GM21423 (cell line): ENCODE results near the gene PERCC1.
"Not testable (repeated sequence)": the region's sequence is repeated elsewhere in the genome, so short reads cannot be mapped to it uniquely, and the experiment has no call there.

Source experiments
- ATAC-seq: cut with Tn5 transposase; IDR thresholded peaks from one replicate; pipeline ENCODE4 v1.9.1; 2021; ENCODE audit warnings: mild to moderate bottlenecking, moderate library complexity; ENCODE audit not compliant: unreplicated experiment

Gene PERCC1

DNA sequence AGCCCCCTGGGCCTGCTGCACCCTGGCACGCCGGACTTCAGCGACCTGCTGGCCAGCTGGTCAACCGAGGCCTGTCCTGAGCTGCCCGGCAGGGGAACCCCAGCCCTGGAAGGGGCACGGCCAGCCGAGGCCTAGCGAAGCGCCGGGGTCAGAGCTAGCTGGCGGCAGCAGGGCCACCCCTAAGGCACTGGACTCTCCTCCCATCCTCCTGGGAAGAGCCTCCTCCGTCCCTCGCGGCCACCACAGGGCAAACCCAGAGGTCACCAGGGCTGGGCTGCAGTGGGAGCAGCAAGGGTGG, 2.3 kb downstream of the PERCC1 start:
- no peak for ATAC-seq

DNA sequence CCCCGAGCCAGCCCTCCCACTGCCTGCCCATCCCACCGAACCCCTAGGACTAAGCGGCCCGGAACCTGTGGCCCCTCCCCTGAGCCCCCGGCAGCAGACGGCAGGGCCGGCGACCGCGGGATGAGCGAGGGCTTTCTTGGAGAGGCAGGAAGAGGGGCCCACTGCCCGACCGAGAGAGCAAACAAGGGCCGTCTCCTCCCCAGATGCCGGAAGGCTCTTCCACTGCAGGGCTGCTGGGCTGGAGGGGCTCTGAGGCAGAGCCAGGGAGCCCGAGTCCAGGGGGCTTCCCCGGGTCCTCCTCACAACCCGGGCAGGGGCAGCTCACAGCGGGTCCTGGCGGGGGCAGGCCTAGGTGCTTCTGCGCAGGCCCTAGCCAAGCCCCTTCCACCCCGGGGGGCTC, 2.9 kb downstream of the PERCC1 start:
- no peak for ATAC-seq

GRCh38 chr16:1434644-1435592, 4.0 kb downstream of the PERCC1 start:
- ATAC-seq, result no peak

DNA sequence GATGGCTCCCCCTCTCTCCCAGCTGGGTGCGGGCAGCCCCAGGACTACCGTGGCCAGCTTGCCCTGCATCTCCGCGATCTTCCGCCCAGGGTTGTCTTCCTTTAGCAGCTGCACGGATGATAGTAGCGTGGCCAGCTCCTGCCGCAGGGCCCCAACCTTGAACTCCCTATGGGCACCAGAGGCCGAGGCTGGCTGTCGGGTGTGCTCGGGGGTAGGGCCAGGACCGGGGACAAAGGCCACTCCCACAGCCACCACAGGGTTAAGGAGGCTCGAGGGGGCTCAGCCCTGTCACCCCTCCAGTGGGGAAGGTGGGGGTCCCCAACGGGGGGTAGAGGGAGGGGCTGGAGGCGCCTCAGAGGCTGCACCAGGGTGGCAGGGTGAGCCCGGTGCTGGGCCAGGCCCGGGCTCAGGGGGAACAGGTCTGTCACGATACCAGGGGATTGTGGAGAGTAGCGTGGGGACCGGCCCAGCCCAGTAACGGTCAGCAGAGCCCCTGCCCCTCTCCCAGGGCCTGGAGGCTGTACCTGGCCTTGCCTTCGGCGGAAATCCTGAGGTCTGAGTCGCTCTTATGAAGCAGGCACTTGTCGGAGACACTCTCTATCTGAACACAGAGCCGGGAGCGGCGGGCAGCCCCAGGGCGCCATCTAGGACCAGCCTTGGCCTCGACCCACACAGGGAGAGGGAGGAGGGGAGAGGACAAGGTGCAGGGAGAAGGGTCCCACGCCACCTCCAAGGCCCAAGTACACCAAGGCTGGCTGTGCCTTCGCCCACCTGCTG, 5.2 kb downstream of the PERCC1 start:
- no peak for ATAC-seq

- no peak for ATAC-seq
Measured at GRCh38 chr16:1436731-1437355, 6.0 kb downstream of the PERCC1 start.

GRCh38 chr16:1437606-1438005, 6.7 kb downstream of the PERCC1 start:
- ATAC-seq, result no peak

- no peak for ATAC-seq
Measured at GRCh38 chr16:1438229-1439057, 7.6 kb downstream of the PERCC1 start.

DNA sequence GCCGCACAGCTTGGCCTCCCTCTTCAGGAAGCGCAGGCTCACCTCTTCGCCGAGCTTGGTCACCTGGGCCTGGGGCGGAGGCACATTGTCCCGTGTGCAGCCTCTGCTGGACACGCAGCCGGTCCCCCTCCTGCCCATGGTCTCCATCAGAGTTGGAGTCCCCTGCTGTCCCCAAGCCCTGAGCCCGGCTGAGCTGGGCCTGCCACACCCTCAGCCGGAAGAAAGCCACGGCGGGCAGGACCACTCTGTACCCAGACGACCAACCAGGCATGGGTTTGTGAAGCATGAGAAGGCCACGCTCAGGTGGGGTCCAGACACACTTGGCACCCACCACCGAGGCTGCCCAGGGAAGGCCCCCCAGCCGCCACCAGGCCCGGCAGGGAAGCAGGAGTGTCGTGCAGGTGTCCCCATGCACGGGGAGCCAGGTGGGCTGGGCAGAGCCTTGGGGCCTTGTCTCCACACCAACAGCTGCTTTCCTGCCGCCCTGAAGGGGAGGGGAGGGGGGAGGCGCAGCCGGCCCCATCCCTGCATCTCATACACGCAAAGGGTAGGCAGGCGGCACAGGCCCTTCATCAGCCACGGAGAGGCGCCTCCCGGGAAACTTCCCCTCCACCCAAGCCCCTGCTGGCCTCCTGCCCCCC, 8.3 kb downstream of the PERCC1 start:
- no peak for ATAC-seq

DNA sequence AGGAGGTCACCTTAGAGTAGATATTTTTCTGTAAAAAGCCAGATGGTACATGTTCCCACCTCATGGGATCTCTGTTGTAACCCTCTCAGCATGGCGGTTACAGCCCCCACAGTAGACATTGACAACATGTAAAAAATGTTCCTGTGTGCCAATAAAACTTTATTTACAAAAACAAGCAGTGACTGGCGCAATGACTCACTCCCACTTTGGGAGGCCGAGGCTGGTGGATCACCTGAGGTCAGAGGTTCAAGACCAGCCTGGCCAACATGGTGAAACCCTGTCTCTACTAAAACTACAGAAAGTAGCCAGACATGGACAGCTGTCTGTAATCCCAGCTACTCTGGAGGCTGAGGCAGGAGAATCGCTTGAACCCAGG, 8.8 kb downstream of the PERCC1 start:
- not testable (repeated sequence) for ATAC-seq

DNA sequence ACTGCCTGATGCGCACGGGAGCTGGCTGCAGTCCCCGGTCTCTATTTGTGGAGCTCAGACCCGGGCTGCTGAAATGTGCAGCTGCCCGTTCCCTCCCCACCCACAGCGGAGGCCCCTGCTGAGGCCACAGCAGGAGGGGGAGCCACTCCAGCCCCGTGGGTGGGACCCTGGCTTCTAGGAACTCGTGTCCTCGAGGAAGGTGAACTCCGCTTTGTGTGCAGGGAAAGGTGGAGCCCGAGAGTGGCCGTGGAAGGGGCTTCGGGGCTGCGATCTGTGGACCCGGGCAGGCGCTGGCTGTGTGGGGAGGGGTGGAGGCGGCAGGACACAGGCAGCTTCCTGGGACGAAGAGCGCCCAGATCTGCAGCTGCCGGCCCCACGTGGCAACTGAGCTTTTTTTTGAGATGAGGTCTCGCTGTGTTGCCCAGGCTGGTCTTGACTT, 10.5 kb downstream of the PERCC1 start:
- ATAC-seq, result no peak

GRCh38 chr16:1442697-1443096, 11.8 kb downstream of the PERCC1 start:
- ATAC-seq, result no peak

- ATAC-seq, result no peak
Measured at GRCh38 chr16:1443403-1443973, 12.6 kb downstream of the PERCC1 start.

GRCh38 chr16:1443980-1444729, 13.3 kb downstream of the PERCC1 start, which contains the start of gene CCDC154:
TSS of gene CCDC154 (minus strand) at chr16:1444556. CDS start at chr16:1444322, 234 bp downstream.
- no peak for ATAC-seq

GRCh38 chr16:1444730-1445517, 14.0 kb downstream of the PERCC1 start:
- no peak for ATAC-seq

GRCh38 chr16:1445518-1446203, 14.8 kb downstream of the PERCC1 start:
- no peak for ATAC-seq

DNA sequence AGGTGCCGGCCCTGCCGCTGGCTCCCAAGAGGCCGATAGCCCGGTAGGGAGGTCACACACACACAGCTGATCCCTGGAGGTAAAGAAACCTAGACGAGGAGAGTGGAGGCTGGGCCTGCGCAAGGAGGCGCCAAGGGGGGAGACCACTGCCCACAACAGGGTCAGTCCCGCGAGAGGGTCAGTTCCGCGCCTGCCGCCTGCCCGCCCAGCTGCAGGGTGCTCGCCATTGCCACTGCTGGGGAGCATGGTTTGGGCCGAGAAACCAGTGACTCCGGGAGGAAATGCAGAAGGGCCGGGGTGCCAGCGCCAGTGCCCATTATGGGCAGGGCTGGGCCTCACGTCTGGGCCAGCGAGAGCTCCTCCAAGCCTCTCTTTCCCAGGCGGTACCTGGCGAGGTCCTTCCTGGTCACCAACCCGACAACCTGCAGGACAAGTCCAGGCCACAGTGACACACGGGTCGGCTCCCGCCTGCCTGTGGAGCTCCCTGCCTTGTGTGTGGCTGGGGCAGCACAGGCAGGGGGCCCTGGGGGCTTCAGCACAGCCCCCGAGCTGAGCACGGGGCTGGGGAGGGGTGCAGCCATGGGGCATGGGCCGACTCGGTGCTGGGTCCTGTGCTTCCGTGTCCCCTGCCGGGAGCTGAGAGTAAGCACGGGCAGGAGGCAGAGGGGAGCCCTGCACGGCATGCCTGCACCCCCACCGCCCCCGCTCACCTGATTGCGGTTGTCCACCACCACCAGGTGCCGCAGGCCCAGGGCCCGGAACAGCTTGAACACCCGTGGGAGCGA, 15.6 kb downstream of the PERCC1 start:
- no peak for ATAC-seq

- no peak for ATAC-seq
Measured at GRCh38 chr16:1447965-1448364, 17.1 kb downstream of the PERCC1 start.
